H1 (cell line): ENCODE results near the gene TMEM131L. TPM values are rescaled to one million over a fixed set of nuclear protein-coding genes. Genes with fewer than 3 reads are reported as not detected.

Source experiments
- CTCF ChIA-PET: fragments of 300-600 bp; sonication (Branson Sonifier 250); formaldehyde crosslinking; loops from one replicate; lab custom pipeline; 2021; ENCODE audit not compliant: partially characterized antibody; lab: Charles Lee
- POLR2A ChIA-PET: fragments of 300-600 bp; sonication (Branson Sonifier 250); formaldehyde crosslinking; loops from one replicate; lab custom pipeline; 2021; ENCODE audit warnings: inconsistent platforms; ENCODE audit not compliant: partially characterized antibody; lab: Charles Lee
- DNase-seq, 2 experiments: peaks; one replicate each; pipeline versions ENCODE4 v3.0.0 to v3.0.0-alpha.2; 2010 to 2022; ENCODE audit warnings: low spot score in 2 of 2, low read depth in 1 of 2, mixed read lengths in 1 of 2
- FAIRE-seq: peaks from 2 replicates; lab custom pipeline; 2011; peaks lifted over from hg19 to GRCh38; lab: Jason Lieb, UNC
- H2AFZ ChIP-seq: 2 replicates; pipeline ENCODE4 v1.8.1; 2012; ENCODE audit warnings: low read length, inconsistent platforms
- H2AK5ac ChIP-seq: 2 replicates; pipeline ENCODE4 v1.6.1; 2013; ENCODE audit warnings: low read depth, low read length
- H2BK120ac ChIP-seq: replicated peaks from 2 replicates; pipeline ENCODE3; 2013; ENCODE audit warnings: low read depth, low read length, inconsistent platforms
- H2BK12ac ChIP-seq: 2 replicates; pipeline ENCODE4 v1.6.1; 2013; ENCODE audit warnings: low read depth, low read length
- H2BK15ac ChIP-seq: 2 replicates; pipeline ENCODE4 v1.6.1; 2013; ENCODE audit warnings: low read length
- H2BK20ac ChIP-seq: 2 replicates; pipeline ENCODE4 v1.6.1; 2013; ENCODE audit warnings: low read length
- H2BK5ac ChIP-seq: 2 replicates; pipeline ENCODE4 v1.6.1; 2013; ENCODE audit warnings: low read depth, low read length
- H3K14ac ChIP-seq: 2 replicates; pipeline ENCODE4 v1.6.1; 2013; ENCODE audit warnings: inconsistent platforms; ENCODE audit not compliant: insufficient read length
- H3K18ac ChIP-seq: 2 replicates; pipeline ENCODE4 v1.6.1; 2013; ENCODE audit warnings: low read length; ENCODE audit errors: extremely low read depth
- H3K23ac ChIP-seq: 2 replicates; pipeline ENCODE4 v1.6.1; 2013; ENCODE audit warnings: inconsistent platforms; ENCODE audit not compliant: insufficient read length
- H3K23me2 ChIP-seq: 2 replicates; pipeline ENCODE4 v1.6.1; 2013; ENCODE audit warnings: low read depth, low read length
- H3K27ac ChIP-seq: 2 replicates; pipeline ENCODE4 v1.6.1; 2011; ENCODE audit warnings: low read depth, low read length, inconsistent platforms
- H3K27me3 ChIP-seq, 4 experiments: replicated peaks in 1 of 4; 1 replicate in 1 of 4; 2 replicates in 3 of 4; pipeline versions ENCODE4 v1.6.1 to v1.8.1; 2011 to 2013; ENCODE audit warnings: low read length in 3 of 4, mild to moderate bottlenecking in 3 of 4, inconsistent platforms in 2 of 4, mixed read lengths in 2 of 4, moderate library complexity in 1 of 4; ENCODE audit not compliant: control insufficient read depth in 3 of 4, insufficient read depth in 3 of 4; ENCODE audit errors: extremely low read depth in 1 of 4
- H3K36me3 ChIP-seq, 4 experiments: 2 replicates each; pipeline versions ENCODE4 v1.6.1 to v1.8.1; 2011 to 2013; ENCODE audit warnings: mild to moderate bottlenecking in 4 of 4, low read length in 3 of 4, moderate library complexity in 2 of 4, control low read depth in 1 of 4, inconsistent platforms in 1 of 4; ENCODE audit not compliant: insufficient read depth in 4 of 4, control insufficient read depth in 2 of 4
- H3K4ac ChIP-seq: replicated peaks from 2 replicates; pipeline ENCODE3; 2013; ENCODE audit warnings: low read length, low read depth, mixed read lengths, inconsistent platforms; ENCODE audit not compliant: insufficient read length
- H3K4me1 ChIP-seq, 4 experiments: replicated peaks in 1 of 4; 1 replicate in 1 of 4; 2 replicates in 3 of 4; pipeline versions ENCODE4 v1.6.1 to v1.8.1; 2011 to 2013; ENCODE audit warnings: low read length in 3 of 4, inconsistent platforms in 2 of 4, mixed read lengths in 1 of 4; ENCODE audit not compliant: insufficient read depth in 4 of 4, control insufficient read depth in 3 of 4
- H3K4me2 ChIP-seq, 2 experiments: 2 replicates each; pipeline versions ENCODE4 v1.6.1 to v1.8.1; 2011 to 2013; ENCODE audit warnings: low read depth in 2 of 2, low read length in 2 of 2, control low read depth in 1 of 2, inconsistent platforms in 1 of 2, mild to moderate bottlenecking in 1 of 2; ENCODE audit not compliant: insufficient read depth in 1 of 2
- H3K4me3 ChIP-seq, 4 experiments: fragments of 200-600, 300-600 bp in 1 of 4; sonication (generic), shearing (Covaris generic), sonication (Bioruptor Twin) in 1 of 4; 2 replicates each; pipeline versions ENCODE4 v1.5.1 to v1.8.1; 2011 to 2016; ENCODE audit warnings: low read length in 4 of 4, low read depth in 3 of 4, control low read depth in 2 of 4, inconsistent platforms in 2 of 4, mild to moderate bottlenecking in 2 of 4, mixed read lengths in 1 of 4, moderate library complexity in 1 of 4; ENCODE audit not compliant: insufficient read depth in 2 of 4; ENCODE audit errors: extremely low read depth in 1 of 4
- H3K56ac ChIP-seq: replicated peaks from 2 replicates; pipeline ENCODE3; 2013; ENCODE audit warnings: low read depth, mild to moderate bottlenecking, mixed read lengths, low read length, inconsistent platforms; ENCODE audit not compliant: insufficient read length
- H3K79me1 ChIP-seq: 2 replicates; pipeline ENCODE4 v1.6.1; 2013; ENCODE audit warnings: low read depth, low read length, control low read depth
- H3K79me2 ChIP-seq, 2 experiments: 2 replicates each; pipeline versions ENCODE4 v1.6.1 to v1.8.1; 2012 to 2013; ENCODE audit warnings: low read length in 2 of 2, mild to moderate bottlenecking in 2 of 2, inconsistent platforms in 1 of 2; ENCODE audit not compliant: insufficient read depth in 2 of 2, control insufficient read depth in 1 of 2
- H3K9ac ChIP-seq, 4 experiments: replicated peaks in 1 of 4; 1 replicate in 1 of 4; 2 replicates in 3 of 4; pipeline versions ENCODE4 v1.6.1 to v1.8.1; 2011 to 2013; ENCODE audit warnings: low read depth in 3 of 4, low read length in 3 of 4, control low read depth in 2 of 4, mild to moderate bottlenecking in 2 of 4, moderate library complexity in 2 of 4, inconsistent platforms in 1 of 4; ENCODE audit errors: extremely low read depth in 1 of 4
- H3K9me3 ChIP-seq, 2 experiments: 2 replicates each; pipeline versions ENCODE4 v1.6.1 to v1.8.1; 2012 to 2013; ENCODE audit warnings: mild to moderate bottlenecking in 2 of 2, moderate library complexity in 2 of 2, control low read depth in 1 of 2, inconsistent platforms in 1 of 2, low read depth in 1 of 2, low read length in 1 of 2, mixed read lengths in 1 of 2; ENCODE audit not compliant: insufficient read depth in 2 of 2
- H4K20me1 ChIP-seq, 2 experiments: replicated peaks in 1 of 2; 2 replicates each; pipeline versions ENCODE3 to v1.8.1; 2011 to 2013; ENCODE audit warnings: inconsistent platforms in 2 of 2, low read length in 2 of 2, mild to moderate bottlenecking in 1 of 2; ENCODE audit not compliant: insufficient read depth in 2 of 2, control insufficient read depth in 1 of 2
- H4K5ac ChIP-seq: 2 replicates; pipeline ENCODE4 v1.6.1; 2013; ENCODE audit warnings: low read length, low read depth, mixed read lengths, inconsistent platforms; ENCODE audit not compliant: insufficient read length
- H4K8ac ChIP-seq: 2 replicates; pipeline ENCODE4 v1.8.0; 2013; ENCODE audit warnings: mild to moderate bottlenecking, moderate library complexity, low read length, inconsistent platforms; ENCODE audit not compliant: insufficient read depth; ENCODE audit errors: extremely low read depth
- H4K91ac ChIP-seq: replicated peaks from 2 replicates; pipeline ENCODE3; 2013; ENCODE audit warnings: low read length, mixed read lengths, inconsistent platforms; ENCODE audit not compliant: insufficient read length
- GTF2F1 ChIP-seq: IDR thresholded peaks from 2 replicates; pipeline ENCODE4 v1.6.1; 2012; ENCODE audit warnings: low read depth, low read length, improper control_type of control experiment, borderline replicate concordance
- SIRT6 ChIP-seq: IDR thresholded peaks from one replicate; pipeline ENCODE4 v1.7.1; 2012; ENCODE audit warnings: low read length, inconsistent platforms
- SUZ12 ChIP-seq: fragments of 200-600 bp; sonication (generic); IDR thresholded peaks from 2 replicates; pipeline ENCODE4 v1.6.1; 2012; ENCODE audit warnings: mild to moderate bottlenecking, inconsistent platforms, low read length, moderate library complexity, mixed read lengths
- WGBS, 2 experiments: shearing (Covaris generic) in 1 of 2; methylation state at CpG; one replicate each; pipeline versions ENCODE4 v1.1.6 to v1.1.7; 2013 to 2015; ENCODE audit warnings: low lambda C conversion rate in 2 of 2, mixed read lengths in 2 of 2, inconsistent platforms in 1 of 2, low coverage in 1 of 2, missing lambda C conversion rate in 1 of 2; ENCODE audit not compliant: insufficient replicate concordance in 2 of 2, insufficient coverage in 1 of 2, insufficient read length in 1 of 2; ENCODE audit errors: extremely low coverage in 1 of 2, missing lambda C conversion rate in 1 of 2; 5-methylcytosine and 5-hydroxymethylcytosine counted together
- polyA plus RNA-seq, 7 experiments: library from polyadenylated mRNA; depleted of rRNA in 3 of 7; stranded (reverse) in 5 of 7; unstranded in 2 of 7; fragments of >200 nt in 5 of 7; fragments of 200-250 nt in 2 of 7; gene quantifications; 1 replicate in 5 of 7; 2 replicates in 1 of 7; 4 replicates in 1 of 7; pipeline versions ENCODE4 v1.2.1 to v1.2.3, GENCODE V29; 2011 to 2013; ENCODE audit warnings: missing spikeins in 2 of 7, mixed read lengths in 2 of 7
- total RNA-seq: library from RNA; stranded (reverse); fragmentation: NEBNext Ultra II Directional; extraction: Animal tissue kit (Norgen Biotek cat#: 25700); gene quantifications from 2 replicates; pipeline ENCODE4 v1.2.1, GENCODE V29; 2021

TMEM131L gene
- total and polyA plus RNA-seq, 2 of the 8 experiments (the other 6 are each of a cell fraction or from before 2014, with no cell fraction given), result 14.3 to 26.1 TPM

DNA sequence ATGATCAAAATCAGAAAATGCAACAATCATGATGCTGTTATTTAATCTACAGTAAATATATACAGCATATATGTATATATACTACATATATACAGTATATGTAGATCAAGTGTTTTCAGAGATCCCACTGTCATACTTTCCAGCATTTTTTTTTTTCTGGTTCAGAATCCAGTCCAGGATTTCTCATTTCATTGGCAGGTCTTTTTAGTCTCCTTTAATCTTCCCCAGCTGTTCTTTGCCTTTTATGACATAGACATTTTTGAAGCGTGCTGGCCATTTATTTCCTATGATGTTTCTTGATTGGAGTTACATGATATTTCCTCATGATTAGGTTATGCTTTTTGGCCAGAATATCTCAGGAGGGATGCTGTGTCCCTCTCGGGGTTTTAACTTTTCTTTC, 125.9 kb downstream of the TMEM131L start:
- no peak overlapping the region for H2BK15ac ChIP-seq
- H2BK20ac ChIP-seq, result no peak overlapping the region
- H3K4me2 ChIP-seq, result no peak overlapping the region
- H3K27ac ChIP-seq, result no peak overlapping the region
- no peak overlapping the region for H3K56ac ChIP-seq
- no peaks in the 10 kb centered on the region for H3K23me2 ChIP-seq
- no peak overlapping the region for H3K23ac ChIP-seq
- H3K9ac ChIP-seq, result no peak overlapping the region
- H3K4me1 ChIP-seq, result no peaks in the 10 kb centered on the region
- POLR2A ChIA-PET, result no interaction called here
- DNase-seq (no peak), FAIRE-seq (no peak)
- H3K36me3 ChIP-seq, result peaks cover 6 to 36% (median 16%) of the 10 kb centered on the region in 4 experiments; a peak in 7 of 8 replicates
- H2AFZ ChIP-seq, result no peak overlapping the region
- no peak overlapping the region for H2AK5ac ChIP-seq
- H4K20me1 ChIP-seq, result no peaks in the 10 kb centered on the region
- H4K91ac ChIP-seq, result no peak overlapping the region
- no peaks in the 10 kb centered on the region for H3K27me3 ChIP-seq
- no peak overlapping the region for H2BK120ac ChIP-seq
- no peak overlapping the region for H2BK12ac ChIP-seq
- no peaks in the 10 kb centered on the region; the same call in 1 of the 2 replicates for H3K79me1 ChIP-seq
- CTCF ChIA-PET, result interaction anchor here (0.7 to 2.0 kb wide), 3 partner anchors 8 to 559 kb away, joined by 3 to 5 read pairs (median 3); no protein-coding TSS in a partner anchor
- no peak overlapping the region for H3K18ac ChIP-seq
- WGBS, 2 experiments, result 82% methylated on average over 2 of the region's 2 CpGs; no CpG with 5 or more reads in 1 of the 2 experiments
- H4K8ac ChIP-seq, result no peak overlapping the region
- no peak overlapping the region for H4K5ac ChIP-seq
- H2BK5ac ChIP-seq, result no peak overlapping the region
- no peak overlapping the region for H3K4ac ChIP-seq
- no peaks in the 10 kb centered on the region for H3K9me3 ChIP-seq
- no peak overlapping the region for H3K14ac ChIP-seq
- no peak overlapping the region for H3K4me3 ChIP-seq
- no peak for TF ChIP-seq SIRT6
- TF ChIP-seq GTF2F1, result no peak
- TF ChIP-seq SUZ12, result no peak
- no peaks in the 10 kb centered on the region for H3K79me2 ChIP-seq
